ENCODE data around the gene C1QTNF9B.
"Not testable (repeated sequence)": the region's sequence is repeated elsewhere in the genome, so short reads cannot be mapped to it uniquely, and the experiment has no call there.

Gene C1QTNF9B

GRCh38 chr13:23897452-23897919 lies at the start of gene C1QTNF9B:
Gene C1QTNF9B (minus strand): TSS chr13:23897502.
- not testable (repeated sequence) for DNase-seq

- DNase-seq = no peak
Observed at GRCh38 chr13:23946900-23947299, 49.6 kb upstream of the C1QTNF9B start.

- DNase-seq = no peak
Observed at GRCh38 chr13:23946067-23946466, 48.8 kb upstream of the C1QTNF9B start.

GRCh38 chr13:23945612-23946011 lies 48.3 kb upstream of the C1QTNF9B start:
- DNase-seq = no peak

- no peak for DNase-seq
Observed at GRCh38 chr13:23941211-23941610, 43.9 kb upstream of the C1QTNF9B start.

- DNase-seq = not testable (repeated sequence)
Observed at GRCh38 chr13:23939666-23940065, 42.4 kb upstream of the C1QTNF9B start.

GRCh38 chr13:23934520-23934919 lies 37.2 kb upstream of the C1QTNF9B start:
- no peak for DNase-seq

- no peak for DNase-seq
Observed at GRCh38 chr13:23928985-23929384, 31.7 kb upstream of the C1QTNF9B start.

- DNase-seq = no peak
Observed at GRCh38 chr13:23923031-23923430, 25.7 kb upstream of the C1QTNF9B start.

- no peak for DNase-seq
Observed at GRCh38 chr13:23922005-23922932, 25.0 kb upstream of the C1QTNF9B start.

- DNase-seq = no peak
Observed at GRCh38 chr13:23921451-23921888, 24.2 kb upstream of the C1QTNF9B start.

- no peak for DNase-seq
Observed at GRCh38 chr13:23919006-23919405, 21.7 kb upstream of the C1QTNF9B start.

- DNase-seq = no peak
Observed at GRCh38 chr13:23918208-23918607, 20.9 kb upstream of the C1QTNF9B start.

GRCh38 chr13:23915308-23915707 lies 18.0 kb upstream of the C1QTNF9B start:
- no peak for DNase-seq

GRCh38 chr13:23912469-23912868 lies 15.2 kb upstream of the C1QTNF9B start:
- DNase-seq = no peak

- no peak for DNase-seq
Observed at GRCh38 chr13:23909606-23910005, 12.3 kb upstream of the C1QTNF9B start.

GRCh38 chr13:23905766-23906165 lies 8.5 kb upstream of the C1QTNF9B start:
- no peak for DNase-seq

- no peak for DNase-seq
Observed at GRCh38 chr13:23903906-23904280, 6.6 kb upstream of the C1QTNF9B start.

- DNase-seq = no peak
Observed at GRCh38 chr13:23902975-23903905, 5.9 kb upstream of the C1QTNF9B start.

- no peak for DNase-seq
Observed at GRCh38 chr13:23901365-23901764, 4.1 kb upstream of the C1QTNF9B start.

- DNase-seq = peak; percentile 42
Observed at GRCh38 chr13:23899555-23899954, 2.3 kb upstream of the C1QTNF9B start.

- no peak for DNase-seq
Observed at GRCh38 chr13:23898101-23898500, 799 bp upstream of the C1QTNF9B start.

- DNase-seq = not testable (repeated sequence)
Observed at GRCh38 chr13:23894746-23895145, 2.6 kb downstream of the C1QTNF9B start.

Measured in stimulated activated CD4-positive, alpha-beta T cell treated with anti-CD3 and anti-CD28 coated beads, Interleukin-15, amount 100 ng/mL, for 24 hours (primary cell).